Measurements from ENCODE around the gene PAEP.

DNA sequence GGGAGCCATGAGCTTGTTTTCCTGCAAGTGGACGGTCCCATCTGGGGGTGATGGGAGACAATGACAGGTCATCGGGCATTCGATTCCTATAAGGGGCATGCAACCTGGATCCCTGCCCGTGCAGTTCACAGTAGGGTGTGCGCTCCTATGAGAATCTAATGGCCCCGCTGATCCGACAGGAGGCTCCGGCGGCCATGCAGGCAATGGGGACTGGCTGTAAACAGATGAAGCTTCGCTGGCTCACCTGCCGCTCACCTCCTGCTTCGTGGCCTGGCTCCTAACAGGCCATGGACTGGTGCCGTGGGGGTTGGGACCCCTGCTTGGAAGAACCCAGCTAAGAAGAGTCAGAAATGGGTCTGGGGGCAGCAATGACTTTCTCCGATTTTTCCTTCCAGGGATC, 21.0 kb downstream of the PAEP start:
- TF ChIP-seq, protein P1, sequence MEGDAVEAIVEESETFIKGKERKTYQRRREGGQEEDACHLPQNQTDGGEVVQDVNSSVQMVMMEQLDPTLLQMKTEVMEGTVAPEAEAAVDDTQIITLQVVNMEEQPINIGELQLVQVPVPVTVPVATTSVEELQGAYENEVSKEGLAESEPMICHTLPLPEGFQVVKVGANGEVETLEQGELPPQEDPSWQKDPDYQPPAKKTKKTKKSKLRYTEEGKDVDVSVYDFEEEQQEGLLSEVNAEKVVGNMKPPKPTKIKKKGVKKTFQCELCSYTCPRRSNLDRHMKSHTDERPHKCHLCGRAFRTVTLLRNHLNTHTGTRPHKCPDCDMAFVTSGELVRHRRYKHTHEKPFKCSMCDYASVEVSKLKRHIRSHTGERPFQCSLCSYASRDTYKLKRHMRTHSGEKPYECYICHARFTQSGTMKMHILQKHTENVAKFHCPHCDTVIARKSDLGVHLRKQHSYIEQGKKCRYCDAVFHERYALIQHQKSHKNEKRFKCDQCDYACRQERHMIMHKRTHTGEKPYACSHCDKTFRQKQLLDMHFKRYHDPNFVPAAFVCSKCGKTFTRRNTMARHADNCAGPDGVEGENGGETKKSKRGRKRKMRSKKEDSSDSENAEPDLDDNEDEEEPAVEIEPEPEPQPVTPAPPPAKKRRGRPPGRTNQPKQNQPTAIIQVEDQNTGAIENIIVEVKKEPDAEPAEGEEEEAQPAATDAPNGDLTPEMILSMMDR (IDR thresholded peaks at IDR 0.05), result no peak
- no peak for TF ChIP-seq POLR2A (IDR thresholded peaks at IDR 0.05)
- no peak for TF ChIP-seq EP300 (IDR thresholded peaks at IDR 0.05; ENCODE audit: low read depth)
- TF ChIP-seq POLR2AphosphoS5 (IDR thresholded peaks at IDR 0.05), result no peak
